HEK293T (cell line): ENCODE results near the gene MPIG6B.

Source experiments
- CTCF ChIA-PET: fragments of 350-600 bp; formaldehyde crosslinking; extraction: SDS; loops from one replicate; lab custom pipeline; 2021; ENCODE audit warnings: antibody characterized with exemption, inconsistent platforms; lab: Yijun Ruan, JAX
- POLR2A ChIA-PET: fragments of 350-600 bp; formaldehyde crosslinking; extraction: SDS; loops from one replicate; lab custom pipeline; 2020; ENCODE audit warnings: antibody characterized with exemption, inconsistent platforms; lab: Yijun Ruan, JAX
- DNase-seq: peaks from one replicate; pipeline ENCODE4 v3.0.0; 2012; ENCODE audit warnings: mixed read lengths; ENCODE audit errors: extremely low spot score
- ARNT ChIP-seq: fragments of 450-650 bp; IDR thresholded peaks from 2 replicates; pipeline ENCODE4 v1.6.1; 2017; ENCODE audit warnings: mild to moderate bottlenecking
- BHLHE40 ChIP-seq: fragments of 450-650 bp; IDR thresholded peaks from 2 replicates; pipeline ENCODE4 v1.6.1; 2016; ENCODE audit warnings: mild to moderate bottlenecking, moderate library complexity, borderline replicate concordance
- CTBP1 ChIP-seq: fragments of 450-650 bp; IDR thresholded peaks from 2 replicates; pipeline ENCODE4 v1.6.1; 2016; ENCODE audit warnings: borderline replicate concordance
- ELF4 ChIP-seq: fragments of 450-650 bp; IDR thresholded peaks from 2 replicates; pipeline ENCODE4 v1.6.1; 2017; ENCODE audit warnings: antibody characterized with exemption
- FOXA1 ChIP-seq: fragments of 450-650 bp; IDR thresholded peaks from 2 replicates; pipeline ENCODE4 v1.6.1; 2016; ENCODE audit warnings: mild to moderate bottlenecking
- FOXK2 ChIP-seq: fragments of 450-650 bp; IDR thresholded peaks from 2 replicates; pipeline ENCODE4 v1.6.1; 2016; ENCODE audit warnings: mild to moderate bottlenecking
- FOXM1 ChIP-seq: fragments of 450-650 bp; IDR thresholded peaks from 2 replicates; pipeline ENCODE4 v1.6.1; 2017; ENCODE audit warnings: mild to moderate bottlenecking, borderline replicate concordance
- HDGF ChIP-seq: fragments of 450-650 bp; IDR thresholded peaks from 2 replicates; pipeline ENCODE4 v1.6.1; 2017; ENCODE audit warnings: antibody characterized with exemption, borderline replicate concordance
- L3MBTL2 ChIP-seq: fragments of 450-650 bp; conservative IDR thresholded peaks from 2 replicates; pipeline ENCODE4 v1.6.1; 2016; ENCODE audit warnings: mild to moderate bottlenecking
- LEF1 ChIP-seq: fragments of 450-650 bp; IDR thresholded peaks from 2 replicates; pipeline ENCODE4 v1.6.1; 2017; ENCODE audit warnings: mild to moderate bottlenecking, borderline replicate concordance
- NFRKB ChIP-seq: fragments of 450-650 bp; IDR thresholded peaks from 2 replicates; pipeline ENCODE4 v1.6.1; 2016; ENCODE audit warnings: mild to moderate bottlenecking, moderate library complexity
- SP1 ChIP-seq: fragments of 450-650 bp; IDR thresholded peaks from 2 replicates; pipeline ENCODE4 v1.6.1; 2017
- SUZ12 ChIP-seq: fragments of 450-650 bp; IDR thresholded peaks from 2 replicates; pipeline ENCODE4 v1.6.1; 2016; ENCODE audit warnings: mild to moderate bottlenecking
- TARDBP ChIP-seq: fragments of 450-650 bp; IDR thresholded peaks from 2 replicates; pipeline ENCODE4 v1.6.1; 2016
- ZNF384 ChIP-seq: fragments of 450-650 bp; IDR thresholded peaks from 2 replicates; pipeline ENCODE4 v1.6.1; 2016
- TF ChIP-seq, protein P1 (sequence below): fragments of 450-650 bp; IDR thresholded peaks from 2 replicates; pipeline ENCODE4 v1.6.1; 2016

Gene MPIG6B

DNA sequence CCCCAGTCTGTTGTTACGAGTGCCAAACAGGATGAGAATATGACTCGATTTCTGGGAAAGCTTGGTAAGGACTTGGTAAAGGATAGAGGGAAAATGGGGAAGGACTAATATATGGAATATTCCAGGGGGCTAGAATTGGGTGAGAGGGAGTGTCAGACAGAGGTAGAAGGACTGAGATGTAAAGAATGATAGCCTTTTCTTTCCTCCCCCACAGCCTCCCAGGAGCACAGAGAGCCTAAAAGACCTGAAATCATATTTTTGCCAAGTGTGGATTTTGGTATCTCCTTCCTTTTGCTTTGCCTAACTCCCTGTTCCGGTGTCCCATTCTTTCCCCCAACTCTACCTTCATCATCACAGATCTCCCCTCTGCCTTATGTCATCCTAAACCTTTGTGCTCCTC lies 19.7 kb downstream of the MPIG6B start:
- DNase-seq = no peak
- ChIA-PET POLR2A (no interaction called here), CTCF (no interaction called here)
- TF ChIP-seq ZNF384 = no peak
- no peak for TF ChIP-seq SUZ12
- TF ChIP-seq SP1 = no peak
- no peak for TF ChIP-seq FOXK2
- no peak for TF ChIP-seq HDGF
- TF ChIP-seq ARNT = no peak
- TF ChIP-seq TARDBP = no peak

DNA sequence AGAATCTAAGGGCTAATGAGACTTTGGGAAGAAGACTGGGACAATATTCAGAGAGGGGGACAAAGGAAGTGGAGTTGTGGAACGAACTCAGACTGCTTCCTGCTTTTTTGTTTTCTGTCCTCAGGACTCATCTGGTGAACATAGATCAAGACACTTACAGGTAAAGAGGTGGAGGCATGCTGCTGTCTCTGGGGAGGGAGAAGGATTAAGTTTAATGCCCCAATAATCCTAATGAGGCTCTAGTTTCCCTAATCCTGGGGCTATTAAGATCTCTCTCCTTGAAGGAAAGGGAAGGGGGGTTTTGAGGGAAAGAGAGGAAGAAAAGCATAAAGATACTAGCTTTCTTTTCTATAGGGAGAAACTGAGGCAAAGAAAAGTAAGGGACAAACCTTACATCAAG lies 21.2 kb downstream of the MPIG6B start:
- CTCF ChIA-PET = no interaction called here
- POLR2A ChIA-PET = interaction anchor here (1.5 to 1.7 kb wide), 2 partner anchors 11 to 41 kb away, joined by 3 read pairs; partner anchors contain the start of gene ABHD16A
- no peak for DNase-seq
- TF ChIP-seq SP1 (no peak), FOXA1 (no peak), ARNT (no peak), ELF4 (no peak), SUZ12 (no peak), HDGF (no peak), NFRKB (no peak), L3MBTL2 (no peak), ZNF384 (no peak)

DNA sequence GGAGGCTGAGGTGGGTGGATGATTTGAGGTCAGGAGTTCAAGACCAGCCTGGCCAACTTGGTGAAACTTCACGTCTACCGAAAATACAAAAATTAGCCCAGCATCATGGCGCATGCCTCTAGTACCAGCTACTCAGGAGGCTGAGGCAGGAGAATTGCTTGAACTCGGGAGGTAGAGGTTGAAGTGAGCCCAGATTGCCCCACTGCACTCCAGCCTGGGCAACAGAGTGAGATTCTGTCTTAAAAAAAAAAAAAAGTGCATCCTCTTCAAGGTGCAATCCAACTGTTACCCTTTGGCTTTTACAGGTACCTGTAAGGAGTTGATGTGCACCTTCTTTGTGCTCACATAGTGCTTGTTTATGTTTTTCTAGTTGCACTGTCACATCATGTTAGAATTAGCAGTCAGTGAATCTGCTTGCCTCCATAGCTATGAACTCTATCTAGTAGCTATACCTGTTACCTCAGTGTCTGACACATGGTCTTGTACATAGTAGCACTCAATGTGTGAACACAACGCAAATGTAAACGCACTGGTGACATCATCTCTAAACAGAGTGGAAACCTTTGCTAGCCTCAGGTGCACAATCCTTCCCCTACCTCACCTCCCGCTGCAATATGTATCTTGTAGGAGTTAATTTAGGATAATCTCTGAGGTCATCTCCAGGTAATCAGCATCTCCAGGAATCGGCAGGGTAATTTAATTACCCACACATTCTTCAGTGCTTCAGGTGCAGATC lies 26.3 kb downstream of the MPIG6B start:
- DNase-seq = no peak
- no peak for TF ChIP-seq BHLHE40
- no peak for TF ChIP-seq TARDBP
- no peak for TF ChIP-seq ZNF384
- no peak for TF ChIP-seq CTBP1
- no peak for TF ChIP-seq SUZ12
- POLR2A ChIA-PET = interaction anchor here (1.0 to 5.3 kb wide), 3 partner anchors 11 to 19 kb away, joined by 3 to 57 read pairs (median 3); partner anchors contain the start of genes CLIC1 and MSH5
- CTCF ChIA-PET = no interaction called here

DNA sequence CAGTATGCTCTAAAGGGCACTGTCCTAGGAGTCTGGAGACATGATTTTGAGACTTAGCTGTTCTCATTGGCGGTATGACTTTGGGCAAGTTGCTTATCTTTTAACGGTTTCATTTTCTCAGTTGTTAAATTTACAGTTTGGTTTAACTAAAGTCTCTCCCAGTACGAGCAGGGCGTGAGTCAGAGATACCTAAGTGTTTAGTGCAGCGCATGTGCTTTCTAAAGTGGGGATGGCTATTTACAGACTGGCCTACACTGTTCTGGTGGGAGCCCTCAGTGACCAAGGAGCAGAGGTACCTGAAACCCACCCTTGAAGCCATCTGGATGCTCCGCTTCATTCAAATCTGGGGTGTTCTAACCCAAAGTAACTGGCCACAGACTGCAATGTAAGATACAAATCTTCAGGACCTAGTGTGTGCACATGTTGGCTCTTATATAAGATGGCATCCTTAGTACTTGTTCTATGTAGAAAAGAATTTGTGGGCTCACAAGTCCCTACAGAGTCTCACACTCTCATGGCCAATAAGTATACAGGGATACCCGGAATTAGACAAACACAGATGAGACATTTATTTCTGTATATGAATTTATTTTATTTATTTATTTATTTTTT lies 27.3 kb downstream of the MPIG6B start:
- CTCF ChIA-PET = no interaction called here
- POLR2A ChIA-PET = interaction anchor here (1.0 to 5.3 kb wide), 2 partner anchors 12 to 20 kb away, joined by 3 to 57 read pairs; partner anchors contain the start of genes CLIC1 and MSH5

DNA sequence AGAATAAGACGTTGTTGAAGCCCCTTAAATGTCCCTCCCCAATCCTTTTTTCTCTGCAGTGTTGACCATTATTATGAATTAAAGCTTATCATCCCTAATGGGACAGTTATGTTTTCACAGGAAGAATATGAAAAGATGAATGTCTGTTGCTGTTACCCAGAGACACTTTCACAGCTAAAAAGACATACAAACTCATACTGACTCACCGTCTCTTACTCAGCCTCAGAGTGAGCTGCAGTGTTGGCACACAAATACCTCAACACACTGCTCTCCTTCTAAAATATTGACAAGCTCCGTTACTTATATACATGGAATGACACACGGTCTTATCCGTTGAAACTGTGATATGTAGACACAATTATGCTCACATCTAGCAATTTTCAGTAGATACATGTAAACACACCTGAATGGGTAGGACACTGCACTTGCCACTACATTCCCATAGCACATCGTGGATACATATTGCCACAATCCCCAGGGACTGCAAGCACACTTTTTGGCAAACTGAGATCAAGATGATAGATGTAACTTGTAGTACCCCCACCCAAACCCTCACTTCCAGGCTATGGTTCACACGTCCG lies 29.7 kb downstream of the MPIG6B start:
- no peak for TF ChIP-seq TARDBP
- TF ChIP-seq L3MBTL2 = no peak
- ChIA-PET CTCF (interaction anchor here (1.3 to 2.5 kb wide), 2 partner anchors 17 to 23 kb away, joined by 3 to 7 read pairs; no protein-coding TSS in a partner anchor), POLR2A (interaction anchor here (0.6 to 5.3 kb wide), 7 partner anchors 13 to 205 kb away, joined by 3 to 57 read pairs (median 3); partner anchors contain the start of genes CLIC1, HSPA1B, MSH5 and NFKBIL1)
- DNase-seq = no peak

More for the DNA sequence above, 27.3 kb downstream of the MPIG6B start:
- no peak for DNase-seq
- TF ChIP-seq ELF4 = no peak
- TF ChIP-seq CTBP1 = no peak
- no peak for TF ChIP-seq FOXA1
- TF ChIP-seq FOXM1 = no peak
- TF ChIP-seq LEF1 = no peak
- no peak for TF ChIP-seq SUZ12
- TF ChIP-seq HDGF = no peak
- TF ChIP-seq L3MBTL2 = no peak
- TF ChIP-seq FOXK2 = no peak
- TF ChIP-seq BHLHE40 = no peak
- TF ChIP-seq TARDBP = no peak
- no peak for TF ChIP-seq SP1
- no peak for TF ChIP-seq ZNF384
- TF ChIP-seq, protein P1, sequence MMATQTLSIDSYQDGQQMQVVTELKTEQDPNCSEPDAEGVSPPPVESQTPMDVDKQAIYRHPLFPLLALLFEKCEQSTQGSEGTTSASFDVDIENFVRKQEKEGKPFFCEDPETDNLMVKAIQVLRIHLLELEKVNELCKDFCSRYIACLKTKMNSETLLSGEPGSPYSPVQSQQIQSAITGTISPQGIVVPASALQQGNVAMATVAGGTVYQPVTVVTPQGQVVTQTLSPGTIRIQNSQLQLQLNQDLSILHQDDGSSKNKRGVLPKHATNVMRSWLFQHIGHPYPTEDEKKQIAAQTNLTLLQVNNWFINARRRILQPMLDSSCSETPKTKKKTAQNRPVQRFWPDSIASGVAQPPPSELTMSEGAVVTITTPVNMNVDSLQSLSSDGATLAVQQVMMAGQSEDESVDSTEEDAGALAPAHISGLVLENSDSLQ = no peak
- TF ChIP-seq ARNT = no peak
- TF ChIP-seq NFRKB = no peak

DNA sequence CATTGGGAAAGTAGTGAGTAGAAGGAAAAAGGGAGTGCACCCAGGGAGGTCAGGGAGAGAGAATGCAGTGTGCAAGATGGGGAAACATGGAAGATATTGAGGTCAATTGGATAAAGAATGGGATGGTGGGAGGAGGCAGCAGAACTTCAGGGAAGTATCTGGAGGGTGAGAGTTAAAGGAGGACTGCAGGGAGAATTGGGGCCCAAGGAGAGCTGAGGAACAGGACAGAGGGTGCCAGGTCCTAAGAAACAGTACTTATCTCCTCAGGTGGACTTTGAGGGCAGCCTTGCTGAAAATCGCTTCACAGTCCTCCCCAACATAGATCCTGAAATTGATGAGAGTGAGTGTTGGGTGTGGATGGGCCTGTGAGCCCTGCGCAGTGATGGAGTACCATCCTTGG lies 35.1 kb downstream of the MPIG6B start:
- DNase-seq = no peak

More for the DNA sequence above, 35.1 kb downstream of the MPIG6B start:
- ChIA-PET POLR2A (interaction anchor here (0.6 to 2.7 kb wide), 3 partner anchors 18 to 29 kb away, joined by 4 to 22 read pairs (median 5); partner anchors contain the start of genes DDAH2 and MSH5), CTCF (interaction anchor here (0.6 kb wide), 1 partner anchor 26 kb away, joined by 3 read pairs; no protein-coding TSS in a partner anchor)
- TF ChIP-seq L3MBTL2 = no peak
- no peak for TF ChIP-seq TARDBP
- TF ChIP-seq SUZ12 = no peak
- TF ChIP-seq, protein P1 = no peak
- TF ChIP-seq BHLHE40 = no peak
- TF ChIP-seq ZNF384 = no peak
- TF ChIP-seq FOXM1 = no peak
- no peak for TF ChIP-seq NFRKB
- TF ChIP-seq LEF1 = no peak
- TF ChIP-seq ELF4 = no peak
- no peak for TF ChIP-seq CTBP1
- no peak for TF ChIP-seq FOXA1
- TF ChIP-seq SP1 = no peak
- TF ChIP-seq FOXK2 = no peak
